Osteocyte (in vitro differentiated cells): Measurements from ENCODE around the gene RTN4IP1. TPM values are rescaled to one million over a fixed set of nuclear protein-coding genes. Genes with fewer than 3 reads are reported as not detected.
"Not testable (repeated sequence)": the region's sequence is repeated elsewhere in the genome, so short reads cannot be mapped to it uniquely, and the experiment has no call there.

Source experiments
- DNase-seq: peaks from one replicate; pipeline ENCODE4 v3.0.0; 2021; ENCODE audit warnings: mixed read lengths; ENCODE audit not compliant: unreplicated experiment; ENCODE audit errors: extremely low spot score
- H3K27ac Mint-ChIP-seq: one replicate; pipeline ENCODE4 v1.8.0; 2021; ENCODE audit warnings: mild to moderate bottlenecking, mixed read lengths; ENCODE audit not compliant: unreplicated experiment
- H3K27me3 Mint-ChIP-seq: one replicate; pipeline ENCODE4 v1.8.0; 2021; ENCODE audit warnings: mixed read lengths; ENCODE audit not compliant: unreplicated experiment
- H3K36me3 Mint-ChIP-seq: one replicate; pipeline ENCODE4 v1.8.0; 2021; ENCODE audit warnings: mixed read lengths; ENCODE audit not compliant: unreplicated experiment
- H3K4me1 Mint-ChIP-seq: one replicate; pipeline ENCODE4 v1.8.0; 2021; ENCODE audit warnings: mixed read lengths; ENCODE audit not compliant: unreplicated experiment
- H3K4me3 Mint-ChIP-seq: one replicate; pipeline ENCODE4 v1.8.0; 2021; ENCODE audit warnings: mild to moderate bottlenecking, moderate library complexity, mixed read lengths; ENCODE audit not compliant: unreplicated experiment
- H3K9me3 Mint-ChIP-seq: one replicate; pipeline ENCODE4 v1.8.0; 2021; ENCODE audit warnings: mixed read lengths; ENCODE audit not compliant: unreplicated experiment
- total RNA-seq: library from RNA; stranded (reverse); gene quantifications from 2 replicates; pipeline ENCODE4 v1.2.1, GENCODE V29; 2021
- TF ChIP-seq, protein P1 (sequence below): fragments of 200-600 bp; sonication (generic); IDR thresholded peaks from 2 replicates; pipeline ENCODE4 v1.5.0; 2021; ENCODE audit warnings: antibody characterized with exemption, mild to moderate bottlenecking, moderate library complexity

Gene RTN4IP1
- total RNA-seq, 1 donor from 2014 or later: 5.0 TPM

DNA sequence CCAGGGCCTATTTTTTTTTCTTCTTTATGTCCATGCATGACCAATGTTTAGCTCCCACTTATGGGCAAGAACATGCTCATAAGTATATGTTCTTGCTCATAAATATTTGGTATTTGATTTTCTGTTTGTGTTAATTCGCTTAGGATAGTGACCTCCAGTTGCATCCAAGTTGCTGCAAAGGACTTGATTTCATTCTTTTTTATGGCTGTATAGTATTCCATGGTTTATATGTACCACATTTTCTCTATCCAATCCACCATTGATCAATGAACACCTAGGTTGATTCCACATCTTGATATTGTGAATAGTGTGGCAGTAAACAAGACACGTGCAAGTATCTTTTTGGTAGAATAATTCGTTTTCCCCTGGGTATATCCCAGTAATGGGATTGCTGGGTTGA is 78.1 kb downstream of the RTN4IP1 start:
- H3K9me3 Mint-ChIP-seq: no peaks in the 10 kb centered on the region
- no peak overlapping the region for H3K4me3 Mint-ChIP-seq
- H3K27me3 Mint-ChIP-seq: no peaks in the 10 kb centered on the region
- H3K36me3 Mint-ChIP-seq: no peaks in the 10 kb centered on the region
- no peak for DNase-seq
- peaks cover 24% of the 10 kb centered on the region for H3K4me1 Mint-ChIP-seq
- TF ChIP-seq, protein P1, sequence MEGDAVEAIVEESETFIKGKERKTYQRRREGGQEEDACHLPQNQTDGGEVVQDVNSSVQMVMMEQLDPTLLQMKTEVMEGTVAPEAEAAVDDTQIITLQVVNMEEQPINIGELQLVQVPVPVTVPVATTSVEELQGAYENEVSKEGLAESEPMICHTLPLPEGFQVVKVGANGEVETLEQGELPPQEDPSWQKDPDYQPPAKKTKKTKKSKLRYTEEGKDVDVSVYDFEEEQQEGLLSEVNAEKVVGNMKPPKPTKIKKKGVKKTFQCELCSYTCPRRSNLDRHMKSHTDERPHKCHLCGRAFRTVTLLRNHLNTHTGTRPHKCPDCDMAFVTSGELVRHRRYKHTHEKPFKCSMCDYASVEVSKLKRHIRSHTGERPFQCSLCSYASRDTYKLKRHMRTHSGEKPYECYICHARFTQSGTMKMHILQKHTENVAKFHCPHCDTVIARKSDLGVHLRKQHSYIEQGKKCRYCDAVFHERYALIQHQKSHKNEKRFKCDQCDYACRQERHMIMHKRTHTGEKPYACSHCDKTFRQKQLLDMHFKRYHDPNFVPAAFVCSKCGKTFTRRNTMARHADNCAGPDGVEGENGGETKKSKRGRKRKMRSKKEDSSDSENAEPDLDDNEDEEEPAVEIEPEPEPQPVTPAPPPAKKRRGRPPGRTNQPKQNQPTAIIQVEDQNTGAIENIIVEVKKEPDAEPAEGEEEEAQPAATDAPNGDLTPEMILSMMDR: no peak
- no peak overlapping the region for H3K27ac Mint-ChIP-seq

DNA sequence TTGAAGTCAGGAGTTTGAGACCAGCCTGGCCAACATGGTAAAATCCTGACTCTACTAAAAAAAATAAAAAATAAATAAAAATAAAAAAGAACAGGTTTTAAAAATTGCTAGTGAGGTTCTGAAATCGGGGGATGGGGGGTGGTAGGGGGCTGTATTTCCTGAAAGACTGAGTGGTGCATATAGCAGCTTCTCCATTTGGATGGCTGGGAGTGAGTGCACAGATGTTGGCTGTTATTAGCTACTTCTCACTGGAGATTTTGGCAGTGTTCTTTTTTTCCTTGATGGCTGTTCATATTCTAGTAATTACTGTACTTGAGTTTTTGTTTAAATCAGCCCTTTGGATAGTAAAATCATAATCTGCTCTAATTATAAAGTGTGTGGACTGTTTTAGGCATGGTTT is 79.8 kb downstream of the RTN4IP1 start:
- H3K4me1 Mint-ChIP-seq: peaks cover 27% of the 10 kb centered on the region

DNA sequence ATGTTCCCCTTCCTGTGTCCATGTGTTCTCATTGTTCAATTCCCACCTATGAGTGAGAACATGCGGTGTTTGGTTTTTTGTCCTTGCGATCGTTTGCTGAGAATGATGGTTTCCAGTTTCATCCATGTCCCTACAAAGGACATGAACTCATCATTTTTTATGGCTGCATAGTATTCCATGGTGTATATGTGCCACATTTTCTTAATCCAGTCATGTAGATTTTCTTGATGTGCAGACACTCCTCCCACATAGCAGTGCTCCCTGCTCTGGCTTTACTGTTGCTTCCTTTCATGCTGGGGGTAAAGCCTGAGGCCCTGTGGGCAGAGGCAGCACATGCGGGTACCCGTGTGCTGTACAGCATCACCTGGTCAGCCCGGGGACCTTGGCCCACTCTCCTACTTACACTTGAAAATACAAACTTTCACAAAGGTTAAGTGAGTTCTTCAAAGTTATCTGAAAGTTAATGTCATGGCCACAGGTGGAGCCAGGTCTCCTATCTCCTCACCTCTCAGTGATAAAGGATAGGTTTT is 80.3 kb downstream of the RTN4IP1 start:
- H3K4me3 Mint-ChIP-seq, H3K27me3 Mint-ChIP-seq, H3K9me3 Mint-ChIP-seq, H3K27ac Mint-ChIP-seq, H3K36me3 Mint-ChIP-seq, DNase-seq: not testable (repeated sequence)
- peaks cover 27% of the 10 kb centered on the region for H3K4me1 Mint-ChIP-seq

More for the DNA sequence above, 79.8 kb downstream of the RTN4IP1 start:
- H3K4me3 Mint-ChIP-seq: no peak overlapping the region
- DNase-seq: no peak
- H3K36me3 Mint-ChIP-seq: peaks cover 4% of the 10 kb centered on the region
- H3K27me3 Mint-ChIP-seq: no peaks in the 10 kb centered on the region
- H3K27ac Mint-ChIP-seq: no peak overlapping the region
- H3K9me3 Mint-ChIP-seq: no peaks in the 10 kb centered on the region
- TF ChIP-seq, protein P1: no peak

DNA sequence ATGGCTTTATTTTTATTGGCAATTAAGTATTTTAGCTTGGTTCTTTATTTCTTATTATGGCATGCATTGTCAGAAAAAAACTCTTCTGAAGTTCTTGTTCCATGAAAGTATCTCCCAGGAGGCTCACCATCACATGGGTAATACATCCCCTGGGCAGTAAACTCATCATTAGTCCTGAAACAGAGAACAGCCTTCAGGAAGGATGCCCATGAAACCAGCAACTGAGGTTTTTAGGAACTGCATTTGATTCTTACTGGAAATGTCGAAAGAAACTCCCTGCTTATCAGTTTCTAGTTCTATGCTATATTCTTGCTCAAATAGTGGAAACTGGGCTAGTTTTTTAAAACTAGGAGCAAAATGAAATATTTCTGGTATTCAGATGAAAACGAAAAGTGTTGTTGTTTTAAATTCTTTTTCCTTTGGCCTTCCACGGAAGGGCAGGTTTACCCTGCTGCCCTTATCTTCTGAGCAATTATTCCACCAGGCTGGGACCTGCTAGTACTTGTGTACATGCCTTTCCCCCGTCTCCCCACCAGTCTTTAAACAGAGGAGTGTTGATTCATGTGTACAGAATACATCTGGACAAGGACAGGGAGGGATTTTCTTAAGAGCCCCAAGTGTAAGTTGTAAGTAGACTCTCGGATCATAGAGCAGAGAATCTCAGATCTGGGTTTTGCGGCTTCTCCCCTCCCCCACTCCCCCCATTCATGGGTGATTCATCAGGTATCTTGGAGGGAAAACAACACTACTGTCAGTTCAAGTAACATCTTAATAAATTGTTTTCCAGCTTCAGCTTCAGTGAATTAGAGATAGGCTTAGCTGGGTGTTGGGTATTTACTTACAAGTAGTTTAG is 81.5 kb downstream of the RTN4IP1 start:
- Mint-ChIP-seq H3K9me3 (no peaks in the 10 kb centered on the region), H3K36me3 (peaks cover 4% of the 10 kb centered on the region), H3K4me3 (no peak overlapping the region), H3K4me1 (peaks cover 27% of the 10 kb centered on the region), H3K27me3 (no peaks in the 10 kb centered on the region), H3K27ac (peak overlapping the region; percentile 87)
- TF ChIP-seq, protein P1: no peak
- DNase-seq: no peak

DNA sequence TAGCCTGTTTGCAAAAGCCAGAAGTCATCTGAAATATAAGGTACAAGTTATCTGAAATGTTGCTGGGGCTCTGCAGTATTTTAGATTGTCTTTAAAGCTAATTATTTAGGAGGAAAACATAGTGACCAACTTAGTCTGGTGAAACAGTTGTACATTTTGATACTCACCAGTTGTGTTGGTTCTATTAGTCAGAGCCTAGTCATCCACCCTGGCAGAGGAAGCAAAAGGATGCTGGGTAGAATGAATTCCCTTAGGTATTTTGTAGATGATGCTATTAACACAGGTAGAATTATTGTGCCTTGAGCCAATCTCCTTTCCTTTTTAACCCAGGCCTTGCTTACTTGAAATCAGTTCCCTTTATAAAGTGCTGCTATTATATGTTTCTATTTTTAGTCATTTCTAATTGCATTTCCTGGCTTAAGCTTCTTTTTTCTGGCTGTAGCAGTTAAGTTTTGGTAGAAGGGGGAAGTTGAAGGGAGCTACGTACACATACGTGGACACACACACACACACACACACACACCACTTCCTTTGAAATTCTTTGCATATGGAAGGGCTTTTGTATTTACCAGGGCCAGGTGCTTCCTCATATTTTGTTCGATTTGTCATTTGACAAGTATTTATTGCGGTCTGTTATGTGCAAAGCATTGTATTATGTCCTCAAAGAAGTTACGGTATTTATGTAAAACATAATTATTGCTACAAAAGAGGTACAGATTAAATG is 82.4 kb downstream of the RTN4IP1 start:
- Mint-ChIP-seq H3K4me1 (peaks cover 27% of the 10 kb centered on the region), H3K4me3 (no peak overlapping the region), H3K9me3 (no peaks in the 10 kb centered on the region), H3K27ac (peak overlapping the region; percentile 87), H3K36me3 (peaks cover 4% of the 10 kb centered on the region), H3K27me3 (no peaks in the 10 kb centered on the region)
- TF ChIP-seq, protein P1: no peak
- no peak for DNase-seq
